GM18526 (cell line): ENCODE results near the gene ZMYND8.

Experiments
- POLR2A ChIP-seq: IDR thresholded peaks from 3 replicates; pipeline ENCODE4 v1.6.1; 2011; ENCODE audit not compliant: insufficient read length; ENCODE audit errors: extremely low read depth

ZMYND8 gene

GRCh38 chr20:47256668-47257236 lies 99.7 kb downstream of the ZMYND8 start:
- TF ChIP-seq POLR2A = no peak

DNA sequence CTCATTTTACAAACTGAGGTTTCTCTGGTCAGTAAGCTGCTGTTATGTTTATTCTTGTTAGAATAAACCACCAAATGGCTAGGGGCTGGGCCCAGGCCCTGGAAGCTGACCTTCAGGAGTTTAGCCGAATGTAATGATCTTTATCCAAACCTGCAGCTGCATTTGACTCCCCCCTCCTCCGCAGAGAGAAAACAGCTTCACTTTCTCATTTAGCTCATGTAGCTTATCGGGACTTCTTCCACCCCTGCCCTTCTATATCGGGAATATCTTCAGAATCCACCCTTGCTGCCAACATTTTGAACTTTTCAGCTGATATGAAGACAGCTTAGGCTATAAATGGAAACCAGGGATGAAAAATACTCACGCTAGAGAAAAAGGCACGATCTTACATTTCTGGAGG lies 102.6 kb downstream of the ZMYND8 start:
- no peak for TF ChIP-seq POLR2A

GRCh38 chr20:47252879-47253307 lies 103.6 kb downstream of the ZMYND8 start:
- no peak for TF ChIP-seq POLR2A

DNA sequence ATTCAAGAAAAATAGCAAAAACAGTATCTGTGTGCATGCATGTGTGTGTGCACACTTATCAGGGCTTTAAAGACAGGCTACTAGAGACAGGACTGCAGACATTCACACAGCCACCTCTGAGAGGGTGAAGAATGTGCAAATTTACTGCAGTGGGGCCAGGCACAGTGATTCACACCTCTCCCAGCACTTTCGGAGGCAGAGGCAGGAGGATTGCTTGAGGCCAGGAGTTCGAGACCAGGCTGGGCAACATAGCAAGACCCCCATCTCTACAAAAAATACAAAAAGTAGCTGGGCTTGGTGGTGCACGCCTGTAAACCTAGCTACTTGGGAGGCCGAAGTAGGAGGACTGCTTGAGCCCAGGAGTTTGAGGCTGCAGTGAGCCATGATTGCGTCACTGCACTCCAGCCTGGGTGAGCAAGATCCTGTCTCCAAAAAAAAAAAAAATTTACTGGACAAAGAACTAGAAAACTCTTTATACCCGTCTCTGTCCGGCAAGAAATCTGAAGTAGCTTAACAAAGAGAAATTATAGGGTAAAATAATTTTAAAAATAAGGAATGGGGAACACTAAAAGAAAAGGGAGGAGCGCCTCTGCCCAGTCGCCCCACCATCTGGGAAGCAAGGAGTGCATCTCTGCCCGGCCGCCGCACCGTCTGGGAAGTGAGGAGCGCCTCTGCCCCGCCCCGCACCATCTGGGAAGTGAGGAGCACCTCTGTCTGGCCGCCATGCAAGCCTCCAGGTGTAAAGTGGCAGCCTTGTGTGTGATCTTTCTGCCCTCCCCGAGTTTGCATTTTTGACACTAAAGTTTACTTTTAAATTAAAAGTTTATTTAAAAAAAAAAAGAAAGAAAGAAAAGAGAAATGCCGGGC lies 105.1 kb downstream of the ZMYND8 start:
- TF ChIP-seq POLR2A = no peak

- TF ChIP-seq POLR2A = no peak
Measured at GRCh38 chr20:47250360-47250759, 106.1 kb downstream of the ZMYND8 start.

- no peak for TF ChIP-seq POLR2A
Measured at GRCh38 chr20:47249913-47250312, 106.6 kb downstream of the ZMYND8 start.

DNA sequence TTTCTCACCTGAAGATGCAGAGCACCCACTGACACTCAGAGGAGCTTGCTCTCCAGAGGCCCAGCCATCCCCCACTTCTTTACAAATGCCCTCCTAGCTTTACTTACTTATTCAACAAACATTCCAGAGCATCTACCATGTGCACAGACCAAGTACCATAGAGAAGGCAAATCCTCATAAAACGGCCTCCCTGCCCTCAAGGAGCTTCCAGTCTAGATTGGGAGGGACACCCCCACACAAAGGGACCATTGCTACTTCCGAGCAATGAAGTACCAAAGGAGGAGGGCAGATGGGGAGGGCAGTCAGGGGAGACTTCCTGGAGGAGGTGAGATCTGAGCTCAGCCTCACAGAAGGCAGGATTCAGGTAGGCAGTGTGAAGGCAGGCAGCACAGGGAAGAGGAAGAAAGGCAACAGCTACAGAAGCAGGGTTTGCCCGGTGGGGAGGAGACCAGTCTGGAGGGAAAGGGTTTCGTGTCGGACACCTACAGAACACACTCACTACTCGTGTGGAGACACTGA lies 108.0 kb downstream of the ZMYND8 start:
- no peak for TF ChIP-seq POLR2A

DNA sequence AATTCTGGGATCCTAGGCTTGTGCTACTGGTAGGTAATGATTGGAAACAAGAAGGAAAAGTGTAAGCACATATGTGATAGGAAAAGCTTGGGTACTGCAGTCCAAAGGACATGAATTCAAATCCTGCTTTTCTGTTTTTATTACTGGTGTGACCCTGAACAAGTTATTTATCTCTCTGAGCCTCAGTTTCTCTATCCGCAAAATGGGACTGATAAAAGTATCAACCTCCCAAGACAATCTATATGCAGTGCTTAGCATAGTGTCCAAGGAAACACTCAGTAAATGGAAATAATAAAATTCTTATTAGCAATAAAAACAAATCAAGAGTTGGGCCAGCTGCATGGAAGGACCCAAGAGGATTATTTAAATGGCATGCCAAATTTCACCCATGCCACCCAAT lies 108.5 kb downstream of the ZMYND8 start:
- TF ChIP-seq POLR2A = no peak

- TF ChIP-seq POLR2A = no peak
Measured at GRCh38 chr20:47246061-47246777, 110.3 kb downstream of the ZMYND8 start.

- no peak for TF ChIP-seq POLR2A
Measured at GRCh38 chr20:47244451-47244850, 112.0 kb downstream of the ZMYND8 start.

DNA sequence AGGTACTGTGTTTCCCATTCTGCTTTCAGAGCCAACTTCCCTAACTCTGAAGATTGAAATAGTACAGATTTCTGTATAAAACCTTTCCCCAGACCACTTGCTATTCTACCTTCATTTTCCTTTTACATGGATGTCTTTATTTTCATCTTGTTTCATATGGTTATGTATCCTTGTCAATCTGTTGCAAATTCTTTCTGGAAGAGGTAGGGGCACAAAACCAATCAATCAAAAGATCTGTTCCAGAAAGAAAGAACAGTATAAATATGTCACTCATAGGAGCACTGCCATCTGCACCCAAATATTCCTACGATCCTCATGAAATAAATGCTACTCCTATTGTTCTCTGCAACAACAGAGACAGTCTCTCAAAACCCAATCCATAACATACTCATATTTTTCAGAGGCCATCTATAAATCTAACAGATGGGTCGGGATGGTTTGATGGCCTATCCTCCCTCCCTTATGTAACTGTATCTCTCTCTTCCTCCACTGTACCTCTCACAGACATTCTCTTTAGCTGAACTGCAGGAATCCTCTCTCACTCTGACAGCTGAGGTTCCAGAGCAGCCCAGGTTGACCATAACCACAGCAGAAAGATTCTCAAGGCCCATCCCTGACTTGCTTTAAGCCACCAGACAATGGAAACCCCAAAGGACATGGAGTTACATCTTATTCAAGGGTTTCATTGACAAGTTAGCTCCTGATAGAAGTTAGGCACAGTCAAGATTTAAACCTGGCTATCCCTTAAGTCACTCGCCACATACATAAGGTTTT lies 112.8 kb downstream of the ZMYND8 start:
- no peak for TF ChIP-seq POLR2A

GRCh38 chr20:47243003-47243402 lies 113.5 kb downstream of the ZMYND8 start:
- no peak for TF ChIP-seq POLR2A

DNA sequence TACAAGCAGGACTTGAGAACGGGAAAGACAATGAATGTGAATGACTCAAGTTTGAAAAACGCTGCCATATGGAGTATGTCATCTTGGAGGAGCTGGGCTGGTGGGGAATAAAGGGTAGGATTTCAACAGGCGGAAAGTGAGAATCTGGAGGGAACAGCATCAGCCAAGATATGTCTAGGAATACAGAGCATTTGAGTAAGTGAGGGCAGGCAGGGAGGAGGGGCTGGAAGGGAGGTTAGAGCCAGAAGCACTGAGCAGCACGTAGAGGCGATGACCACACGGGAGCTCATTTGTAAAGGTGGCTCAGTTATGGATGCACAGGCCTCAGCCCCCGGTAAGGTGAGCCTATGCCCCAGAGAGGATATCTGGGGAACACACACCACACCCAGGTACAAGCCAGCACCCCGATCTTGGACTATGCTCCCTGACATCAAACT lies 115.1 kb downstream of the ZMYND8 start:
- no peak for TF ChIP-seq POLR2A

DNA sequence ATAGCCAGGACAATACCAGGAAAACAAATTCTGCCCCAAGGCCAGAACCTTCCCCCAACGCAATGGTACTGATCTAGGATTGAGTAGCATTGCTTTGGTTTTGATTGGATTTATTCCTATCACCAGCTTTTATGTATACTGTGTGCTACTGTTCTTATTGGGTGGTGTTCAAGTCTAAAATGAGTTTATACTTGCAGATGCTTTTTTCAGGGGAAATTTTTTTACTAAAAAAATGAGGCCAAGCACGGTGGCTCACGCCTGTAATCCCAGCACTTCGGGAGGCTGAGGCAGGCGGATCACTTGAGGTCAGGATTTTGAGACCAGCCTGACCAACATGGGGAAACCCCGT lies 116.8 kb downstream of the ZMYND8 start:
- TF ChIP-seq POLR2A = no peak

- TF ChIP-seq POLR2A = no peak
Measured at GRCh38 chr20:47238780-47239718, 117.5 kb downstream of the ZMYND8 start.

- no peak for TF ChIP-seq POLR2A
Measured at GRCh38 chr20:47237715-47238114, 118.8 kb downstream of the ZMYND8 start.
